Measurements from ENCODE around the gene SPRR1B. TPM values are rescaled to one million over a fixed set of nuclear protein-coding genes. Genes with fewer than 3 reads are reported as not detected.

Gene SPRR1B
- total RNA-seq (2022; extraction: Qiagen RNA extraction) = not detected in 5 replicates

GRCh38 chr1:153030895-153031294 lies at the start of gene SPRR1B:
Gene SPRR1B, plus strand, starts transcription at chr1:153031203. Its CDS starts 1,143 bp downstream, at chr1:153032346.

GRCh38 chr1:152983743-152984142 lies 47.3 kb upstream of the SPRR1B start, which contains the start of gene SPRR1A:
Gene SPRR1A, plus strand, starts transcription at chr1:152984081. Its CDS starts 1,150 bp downstream, at chr1:152985231.

GRCh38 chr1:153001382-153001781 lies 29.6 kb upstream of the SPRR1B start, which contains the start of gene SPRR3:
Gene SPRR3, plus strand, starts transcription at chr1:153001749. Its CDS starts 1,272 bp downstream, at chr1:153003021.

GRCh38 chr1:153040950-153041631 lies 10.1 kb downstream of the SPRR1B start, which contains the start of gene SPRR2D:
Gene SPRR2D, minus strand, starts transcription at chr1:153041120. Its CDS starts 774 bp downstream, at chr1:153040346.

GRCh38 chr1:153057375-153057774 lies 26.4 kb downstream of the SPRR1B start, which contains the start of gene SPRR2A:
Gene SPRR2A, minus strand, starts transcription at chr1:153057512. Its CDS starts 777 bp downstream, at chr1:153056735.

GRCh38 chr1:153071511-153071910 lies 40.5 kb downstream of the SPRR1B start, which contains the start of gene SPRR2B:
Gene SPRR2B, minus strand, starts transcription at chr1:153071611. Its CDS starts 772 bp downstream, at chr1:153070839.

Other genes with a start within 250 kb of the SPRR1B start
- 0.08 to 0.17 TPM (median 0.12 TPM) in 3 of 5 replicates, not detected in the others for gene LCE1E, start 244.9 kb upstream of the SPRR1B start, total RNA-seq (2022; extraction: Qiagen RNA extraction)
- gene LCE1D, start 234.5 kb upstream of the SPRR1B start, total RNA-seq (2022; extraction: Qiagen RNA extraction) = not detected in 5 replicates
- gene LCE1C, start 224.6 kb upstream of the SPRR1B start, total RNA-seq (2022; extraction: Qiagen RNA extraction) = not detected in 5 replicates
- gene LCE1B, start 219.2 kb upstream of the SPRR1B start, total RNA-seq (2022; extraction: Qiagen RNA extraction) = 0.11 TPM in 1 of 5 replicates, not detected in the others
- not detected in 5 replicates for gene LCE1A, start 203.7 kb upstream of the SPRR1B start, total RNA-seq (2022; extraction: Qiagen RNA extraction)
- not detected in 5 replicates for gene LCE6A, start 188.3 kb upstream of the SPRR1B start, total RNA-seq (2022; extraction: Qiagen RNA extraction)
- not detected in 5 replicates for gene LCE7A, start 171.2 kb upstream of the SPRR1B start, total RNA-seq (2022; extraction: Qiagen RNA extraction)
- gene SMCP, start 152.9 kb upstream of the SPRR1B start, total RNA-seq (2022; extraction: Qiagen RNA extraction) = not detected in 5 replicates
- 0.07 to 0.09 TPM (median 0.08 TPM) in 3 of 5 replicates, not detected in the others for gene IVL, start 122.7 kb upstream of the SPRR1B start, total RNA-seq (2022; extraction: Qiagen RNA extraction)
- gene SPRR5, start 84.0 kb upstream of the SPRR1B start, total RNA-seq (2022; extraction: Qiagen RNA extraction) = not detected in 5 replicates
- not detected in 5 replicates for gene SPRR4, start 60.6 kb upstream of the SPRR1B start, total RNA-seq (2022; extraction: Qiagen RNA extraction)
- gene SPRR1A, start 47.1 kb upstream of the SPRR1B start, total RNA-seq (2022; extraction: Qiagen RNA extraction) = not detected in 5 replicates
- not detected in 5 replicates for gene SPRR3, start 29.5 kb upstream of the SPRR1B start, total RNA-seq (2022; extraction: Qiagen RNA extraction)
- 0.18 TPM in 1 of 5 replicates, not detected in the others for gene SPRR2D, start 9.9 kb downstream of the SPRR1B start, total RNA-seq (2022; extraction: Qiagen RNA extraction)
- not detected in 5 replicates for gene SPRR2A, start 26.3 kb downstream of the SPRR1B start, total RNA-seq (2022; extraction: Qiagen RNA extraction)
- gene SPRR2B, start 40.4 kb downstream of the SPRR1B start, total RNA-seq (2022; extraction: Qiagen RNA extraction) = not detected in 5 replicates
- not detected in 5 replicates for gene SPRR2E, start 63.3 kb downstream of the SPRR1B start, total RNA-seq (2022; extraction: Qiagen RNA extraction)
- not detected in 5 replicates for gene SPRR2F, start 82.3 kb downstream of the SPRR1B start, total RNA-seq (2022; extraction: Qiagen RNA extraction)
- not detected in 5 replicates for gene SPRR2G, start 119.7 kb downstream of the SPRR1B start, total RNA-seq (2022; extraction: Qiagen RNA extraction)
- not detected in 5 replicates for gene LELP1, start 172.2 kb downstream of the SPRR1B start, total RNA-seq (2022; extraction: Qiagen RNA extraction)
- not detected in 5 replicates for gene PRR9, start 186.4 kb downstream of the SPRR1B start, total RNA-seq (2022; extraction: Qiagen RNA extraction)
- not detected in 5 replicates for gene LORICRIN, start 228.5 kb downstream of the SPRR1B start, total RNA-seq (2022; extraction: Qiagen RNA extraction)

Measured in A549 treated with Hydrocortisone at 1 μM for 4 hours (cell line).